ENCODE data around the gene SCARF2. TPM values are rescaled to one million over a fixed set of nuclear protein-coding genes. Genes with fewer than 3 reads are reported as not detected.
"Not testable (repeated sequence)": the region's sequence is repeated elsewhere in the genome, so short reads cannot be mapped to it uniquely, and the experiment has no call there.

Gene SCARF2
- total RNA-seq, 1 donor from 2014 or later = 17.4 TPM

GRCh38 chr22:20397498-20397897, 40.1 kb downstream of the SCARF2 start:
- no peak for DNase-seq (ENCODE audit: extremely low read depth, low read depth, low spot score)

GRCh38 chr22:20396639-20397038, 41.0 kb downstream of the SCARF2 start:
- no peak for DNase-seq (ENCODE audit: extremely low read depth, low read depth, low spot score)

- DNase-seq (ENCODE audit: extremely low read depth, low read depth, low spot score) = no peak
These were observed 41.7 kb downstream of the SCARF2 start for GRCh38 chr22:20395907-20396287.

- DNase-seq (ENCODE audit: extremely low read depth, low read depth, low spot score) = no peak
These were observed 42.3 kb downstream of the SCARF2 start for GRCh38 chr22:20395181-20395906.

GRCh38 chr22:20393705-20394476, 43.7 kb downstream of the SCARF2 start, which contains the start of gene ZNF74:
ZNF74 (plus strand) TSS chr22:20394151; CDS start chr22:20394629, 478 bp downstream.
- peak; percentile 23 for DNase-seq (ENCODE audit: extremely low read depth, low read depth, low spot score)

- no peak for DNase-seq (ENCODE audit: extremely low read depth, low read depth, low spot score)
These were observed 44.5 kb downstream of the SCARF2 start for GRCh38 chr22:20392983-20393704.

GRCh38 chr22:20392365-20392881, 45.2 kb downstream of the SCARF2 start:
- DNase-seq (ENCODE audit: extremely low read depth, low read depth, low spot score) = not testable (repeated sequence)

GRCh38 chr22:20391222-20391621, 46.4 kb downstream of the SCARF2 start:
- no peak for DNase-seq (ENCODE audit: extremely low read depth, low read depth, low spot score)

GRCh38 chr22:20390394-20390907, 47.2 kb downstream of the SCARF2 start:
- DNase-seq (ENCODE audit: extremely low read depth, low read depth, low spot score) = no peak

- DNase-seq (ENCODE audit: extremely low read depth, low read depth, low spot score) = no peak
These were observed 48.3 kb downstream of the SCARF2 start for GRCh38 chr22:20389288-20389687.

- no peak for DNase-seq (ENCODE audit: extremely low read depth, low read depth, low spot score)
These were observed 49.4 kb downstream of the SCARF2 start for GRCh38 chr22:20388200-20388599.

GRCh38 chr22:20386972-20387371, 50.7 kb downstream of the SCARF2 start:
- no peak for DNase-seq (ENCODE audit: extremely low read depth, low read depth, low spot score)

- DNase-seq (ENCODE audit: extremely low read depth, low read depth, low spot score) = no peak
These were observed 51.3 kb downstream of the SCARF2 start for GRCh38 chr22:20386336-20386735.

- no peak for DNase-seq (ENCODE audit: extremely low read depth, low read depth, low spot score)
These were observed 52.8 kb downstream of the SCARF2 start for GRCh38 chr22:20384865-20385264.

GRCh38 chr22:20384171-20384570, 53.5 kb downstream of the SCARF2 start:
- no peak for DNase-seq (ENCODE audit: extremely low read depth, low read depth, low spot score)

GRCh38 chr22:20383538-20383937, 54.1 kb downstream of the SCARF2 start:
- no peak for DNase-seq (ENCODE audit: extremely low read depth, low read depth, low spot score)

GRCh38 chr22:20380486-20380885, 57.1 kb downstream of the SCARF2 start:
- no peak for DNase-seq (ENCODE audit: extremely low read depth, low read depth, low spot score)

GRCh38 chr22:20378684-20379083, 58.9 kb downstream of the SCARF2 start:
- not testable (repeated sequence) for DNase-seq (ENCODE audit: extremely low read depth, low read depth, low spot score)

GRCh38 chr22:20378110-20378509, 59.5 kb downstream of the SCARF2 start:
- no peak for DNase-seq (ENCODE audit: extremely low read depth, low read depth, low spot score)

GRCh38 chr22:20376983-20377382, 60.6 kb downstream of the SCARF2 start:
- DNase-seq (ENCODE audit: extremely low read depth, low read depth, low spot score) = not testable (repeated sequence)

- DNase-seq (ENCODE audit: extremely low read depth, low read depth, low spot score) = not testable (repeated sequence)
These were observed 61.3 kb downstream of the SCARF2 start for GRCh38 chr22:20376281-20376680.
